ENCODE measurements around the gene PATE2. TPM values are rescaled to one million over a fixed set of nuclear protein-coding genes. Genes with fewer than 3 reads are reported as not detected.

Gene PATE2
- total RNA-seq: 0.29 TPM in 1 of 2 replicates, not detected in the other
- long read RNA-seq: 0 reads

- H3K9me3 Mint-ChIP-seq (ENCODE audit: low read depth): peaks cover 3% of the 10 kb centered on the region
- peaks cover 2% of the 10 kb centered on the region for H3K36me3 Mint-ChIP-seq (ENCODE audit: insufficient read depth)
- no peak within 1 kb of the TSS for H3K27ac Mint-ChIP-seq
- peaks cover 14% of the 10 kb centered on the region for H3K4me1 Mint-ChIP-seq (ENCODE audit: low read depth)
- no peak for DNase-seq (ENCODE audit: low spot score, unreplicated experiment)
- no peak within 1 kb of the TSS for H3K4me3 Mint-ChIP-seq (ENCODE audit: low read depth)
- TF ChIP-seq, protein P1, sequence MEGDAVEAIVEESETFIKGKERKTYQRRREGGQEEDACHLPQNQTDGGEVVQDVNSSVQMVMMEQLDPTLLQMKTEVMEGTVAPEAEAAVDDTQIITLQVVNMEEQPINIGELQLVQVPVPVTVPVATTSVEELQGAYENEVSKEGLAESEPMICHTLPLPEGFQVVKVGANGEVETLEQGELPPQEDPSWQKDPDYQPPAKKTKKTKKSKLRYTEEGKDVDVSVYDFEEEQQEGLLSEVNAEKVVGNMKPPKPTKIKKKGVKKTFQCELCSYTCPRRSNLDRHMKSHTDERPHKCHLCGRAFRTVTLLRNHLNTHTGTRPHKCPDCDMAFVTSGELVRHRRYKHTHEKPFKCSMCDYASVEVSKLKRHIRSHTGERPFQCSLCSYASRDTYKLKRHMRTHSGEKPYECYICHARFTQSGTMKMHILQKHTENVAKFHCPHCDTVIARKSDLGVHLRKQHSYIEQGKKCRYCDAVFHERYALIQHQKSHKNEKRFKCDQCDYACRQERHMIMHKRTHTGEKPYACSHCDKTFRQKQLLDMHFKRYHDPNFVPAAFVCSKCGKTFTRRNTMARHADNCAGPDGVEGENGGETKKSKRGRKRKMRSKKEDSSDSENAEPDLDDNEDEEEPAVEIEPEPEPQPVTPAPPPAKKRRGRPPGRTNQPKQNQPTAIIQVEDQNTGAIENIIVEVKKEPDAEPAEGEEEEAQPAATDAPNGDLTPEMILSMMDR (IDR thresholded peaks at IDR 0.05; ENCODE audit: unreplicated experiment): no peak
- H3K27me3 Mint-ChIP-seq: peaks cover 2% of the 10 kb centered on the region
These were observed at the start of gene PATE2 for GRCh38 chr11:125778728-125779127. Gene PATE2, minus strand, starts transcription at chr11:125778828. Its CDS starts 55 bp downstream, at chr11:125778773.

DNA sequence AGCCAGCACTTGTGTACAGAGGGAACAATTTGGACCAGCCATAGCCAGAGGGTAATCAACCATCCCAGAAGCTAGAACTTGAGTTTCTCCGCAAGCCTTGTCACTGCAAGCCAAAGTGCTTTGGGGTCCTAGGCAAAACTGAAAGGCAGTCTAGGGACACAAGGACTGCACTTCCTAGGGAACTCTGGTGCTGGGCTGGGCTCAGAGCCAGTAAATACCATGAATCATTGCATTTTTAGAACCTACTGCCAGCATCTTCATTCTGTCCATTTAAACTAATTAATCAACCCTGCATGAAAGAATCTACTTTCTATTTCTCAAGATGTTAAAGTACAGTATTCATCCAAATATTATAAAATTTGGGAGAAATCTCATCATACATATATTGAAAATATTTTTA is 29.3 kb upstream of the PATE2 start:
- Mint-ChIP-seq H3K9me3 (ENCODE audit: low read depth) (peaks cover 8% of the 10 kb centered on the region), H3K27me3 (no peaks in the 10 kb centered on the region), H3K4me3 (ENCODE audit: low read depth) (no peak overlapping the region), H3K27ac (no peak overlapping the region), H3K4me1 (ENCODE audit: low read depth) (no peaks in the 10 kb centered on the region), H3K36me3 (ENCODE audit: insufficient read depth) (no peaks in the 10 kb centered on the region)
- TF ChIP-seq, protein P1 (IDR thresholded peaks at IDR 0.05; ENCODE audit: unreplicated experiment): no peak
- DNase-seq (ENCODE audit: low spot score, unreplicated experiment): no peak

- peaks cover 27% of the 10 kb centered on the region for H3K9me3 Mint-ChIP-seq (ENCODE audit: low read depth)
- H3K4me1 Mint-ChIP-seq (ENCODE audit: low read depth): no peaks in the 10 kb centered on the region
- TF ChIP-seq, protein P1 (IDR thresholded peaks at IDR 0.05; ENCODE audit: unreplicated experiment): no peak
- H3K27ac Mint-ChIP-seq: no peak overlapping the region
- H3K36me3 Mint-ChIP-seq (ENCODE audit: insufficient read depth): no peaks in the 10 kb centered on the region
- DNase-seq (ENCODE audit: low spot score, unreplicated experiment): no peak
- H3K4me3 Mint-ChIP-seq (ENCODE audit: low read depth): no peak overlapping the region
- no peaks in the 10 kb centered on the region for H3K27me3 Mint-ChIP-seq
These were observed 23.8 kb upstream of the PATE2 start for GRCh38 chr11:125802387-125802786.

GRCh38 chr11:125799808-125800207 is 21.2 kb upstream of the PATE2 start:
- H3K9me3 Mint-ChIP-seq (ENCODE audit: low read depth): peaks cover 41% of the 10 kb centered on the region
- H3K4me3 Mint-ChIP-seq (ENCODE audit: low read depth): no peak overlapping the region
- no peak for DNase-seq (ENCODE audit: low spot score, unreplicated experiment)
- TF ChIP-seq, protein P1 (IDR thresholded peaks at IDR 0.05; ENCODE audit: unreplicated experiment): no peak
- no peak overlapping the region for H3K27ac Mint-ChIP-seq
- no peaks in the 10 kb centered on the region for H3K36me3 Mint-ChIP-seq (ENCODE audit: insufficient read depth)
- H3K27me3 Mint-ChIP-seq: no peaks in the 10 kb centered on the region
- H3K4me1 Mint-ChIP-seq (ENCODE audit: low read depth): no peaks in the 10 kb centered on the region

DNA sequence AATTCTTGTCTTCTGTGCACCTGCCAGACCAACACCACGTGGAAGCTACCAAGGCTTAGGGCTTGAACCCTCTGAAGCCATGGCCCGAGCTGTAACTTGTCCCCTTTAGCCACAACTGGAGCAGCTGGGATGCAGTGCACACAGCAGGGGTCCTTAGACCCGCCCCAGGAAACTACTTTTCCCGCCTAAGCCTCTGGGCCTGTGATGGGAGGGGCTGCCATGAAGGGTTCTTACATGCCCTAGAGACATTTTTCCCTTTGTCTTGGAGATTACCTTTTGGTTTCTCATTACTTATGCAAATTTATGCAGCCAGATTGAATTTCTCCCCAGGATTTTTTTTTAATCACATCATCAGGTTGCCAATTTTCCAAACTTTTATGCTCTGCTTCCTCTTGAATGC is 19.0 kb upstream of the PATE2 start:
- Mint-ChIP-seq H3K36me3 (ENCODE audit: insufficient read depth) (peaks cover 1% of the 10 kb centered on the region), H3K4me1 (ENCODE audit: low read depth) (no peaks in the 10 kb centered on the region), H3K4me3 (ENCODE audit: low read depth) (no peak overlapping the region), H3K27ac (no peak overlapping the region), H3K27me3 (no peaks in the 10 kb centered on the region), H3K9me3 (ENCODE audit: low read depth) (peaks cover 52% of the 10 kb centered on the region)
- no peak for DNase-seq (ENCODE audit: low spot score, unreplicated experiment)
- TF ChIP-seq, protein P1 (IDR thresholded peaks at IDR 0.05; ENCODE audit: unreplicated experiment): no peak
